Astrocyte (in vitro differentiated cells and primary cell): ENCODE measurements around the gene UCHL3. TPM values are rescaled to one million over a fixed set of nuclear protein-coding genes. Genes with fewer than 3 reads are reported as not detected.

Experiments
- DNase-seq: peaks from one replicate; pipeline ENCODE4 v3.0.0-alpha.2; 2010; ENCODE audit warnings: low read depth
- FAIRE-seq: peaks from 2 replicates; lab custom pipeline; 2011; peaks lifted over from hg19 to GRCh38; lab: Jason Lieb, UNC
- H2AFZ ChIP-seq: 2 replicates; pipeline ENCODE4 v1.6.0; 2012; ENCODE audit warnings: low read depth, low read length, inconsistent platforms
- H3K27ac ChIP-seq: 2 replicates; pipeline ENCODE4 v1.5.1; 2011; ENCODE audit warnings: low read depth, low read length, inconsistent platforms
- H3K27me3 ChIP-seq: 2 replicates; pipeline ENCODE4 v1.6.0; 2011; ENCODE audit warnings: low read length, inconsistent platforms; ENCODE audit not compliant: insufficient read depth
- H3K36me3 ChIP-seq: 2 replicates; pipeline ENCODE4 v1.5.1; 2011; ENCODE audit warnings: low read length, inconsistent platforms; ENCODE audit not compliant: insufficient read depth
- H3K4me1 ChIP-seq: 2 replicates; pipeline ENCODE4 v1.5.1; 2011; ENCODE audit warnings: low read length, inconsistent platforms; ENCODE audit not compliant: insufficient read depth
- H3K4me2 ChIP-seq: 2 replicates; pipeline ENCODE4 v1.6.0; 2012; ENCODE audit warnings: low read length, inconsistent platforms
- H3K4me3 ChIP-seq: 2 replicates; pipeline ENCODE4 v1.5.1; 2011; ENCODE audit warnings: low read depth, mild to moderate bottlenecking, low read length, inconsistent platforms; ENCODE audit not compliant: insufficient read depth
- H3K79me2 ChIP-seq: 2 replicates; pipeline ENCODE4 v1.6.0; 2012; ENCODE audit warnings: mild to moderate bottlenecking, low read length, inconsistent platforms; ENCODE audit not compliant: insufficient read depth
- H3K9ac ChIP-seq: 2 replicates; pipeline ENCODE4 v1.6.0; 2012; ENCODE audit warnings: mild to moderate bottlenecking, low read length, inconsistent platforms
- H3K9me3 ChIP-seq: 2 replicates; pipeline ENCODE4 v1.5.1; 2012; ENCODE audit warnings: low read depth, mild to moderate bottlenecking, low read length, inconsistent platforms; ENCODE audit not compliant: insufficient read depth
- H4K20me1 ChIP-seq: 2 replicates; pipeline ENCODE4 v1.6.0; 2012; ENCODE audit warnings: low read length, inconsistent platforms; ENCODE audit not compliant: insufficient read depth
- H3K27ac Mint-ChIP-seq: one replicate; pipeline ENCODE4 v1.8.0; 2021; ENCODE audit warnings: mild to moderate bottlenecking, mixed read lengths; ENCODE audit not compliant: unreplicated experiment
- H3K27me3 Mint-ChIP-seq: one replicate; pipeline ENCODE4 v1.8.0; 2021; ENCODE audit warnings: low read depth, mixed read lengths; ENCODE audit not compliant: unreplicated experiment
- H3K36me3 Mint-ChIP-seq: one replicate; pipeline ENCODE4 v1.8.0; 2021; ENCODE audit warnings: low read depth, mixed read lengths; ENCODE audit not compliant: unreplicated experiment
- H3K4me1 Mint-ChIP-seq: one replicate; pipeline ENCODE4 v1.8.0; 2021; ENCODE audit warnings: low read depth, mixed read lengths; ENCODE audit not compliant: unreplicated experiment
- H3K4me3 Mint-ChIP-seq: one replicate; pipeline ENCODE4 v1.8.0; 2021; ENCODE audit warnings: mild to moderate bottlenecking, moderate library complexity, mixed read lengths; ENCODE audit not compliant: unreplicated experiment
- H3K9me3 Mint-ChIP-seq: one replicate; pipeline ENCODE4 v1.8.0; 2021; ENCODE audit warnings: mild to moderate bottlenecking, mixed read lengths; ENCODE audit not compliant: unreplicated experiment
- CTCF ChIP-seq: IDR thresholded peaks from 2 replicates; pipeline ENCODE4 v1.5.1; 2011; ENCODE audit warnings: low read depth, mild to moderate bottlenecking, inconsistent platforms, low read length, moderate library complexity; ENCODE audit not compliant: insufficient read depth
- EZH2 ChIP-seq: IDR thresholded peaks from 2 replicates; pipeline ENCODE4 v1.6.1; 2012; ENCODE audit warnings: mild to moderate bottlenecking, low read length, inconsistent platforms; ENCODE audit not compliant: insufficient read depth
- total RNA-seq: library from RNA; stranded (reverse); gene quantifications from 2 replicates; pipeline ENCODE4 v1.2.1, GENCODE V29; 2021

The UCHL3 gene
- total RNA-seq, 1 donor from 2014 or later, result 59.2 TPM

- Histone ChIP-seq H3K9ac (no peak overlapping the region), H3K79me2 (no peaks in the 10 kb centered on the region), H3K27ac (no peak overlapping the region), H2AFZ (no peak overlapping the region), H3K4me3 (no peak overlapping the region), H3K4me2 (no peak overlapping the region), H3K9me3 (no peaks in the 10 kb centered on the region), H3K4me1 (no peaks in the 10 kb centered on the region), H3K36me3 (no peaks in the 10 kb centered on the region), H4K20me1 (no peaks in the 10 kb centered on the region), H3K27me3 (no peaks in the 10 kb centered on the region)
- no peak for TF ChIP-seq CTCF
- TF ChIP-seq EZH2, result no peak
- H3K27me3 Mint-ChIP-seq, result peaks cover 2% of the 10 kb centered on the region
- DNase-seq, result no peak
- FAIRE-seq, result no peak
- peaks cover 2% of the 10 kb centered on the region for H3K9me3 Mint-ChIP-seq
- H3K36me3 Mint-ChIP-seq, result no peaks in the 10 kb centered on the region
- no peak overlapping the region for H3K27ac Mint-ChIP-seq
- no peak overlapping the region for H3K4me3 Mint-ChIP-seq
- H3K4me1 Mint-ChIP-seq, result peaks cover 4% of the 10 kb centered on the region
Measured at GRCh38 chr13:75506018-75506417, 43.6 kb upstream of the UCHL3 start.

GRCh38 chr13:75507027-75508001 lies 42.3 kb upstream of the UCHL3 start:
- no peaks in the 10 kb centered on the region for H3K9me3 ChIP-seq
- no peaks in the 10 kb centered on the region for H3K36me3 ChIP-seq
- no peak overlapping the region for H3K4me3 Mint-ChIP-seq
- no peak overlapping the region for H2AFZ ChIP-seq
- DNase-seq (no peak), FAIRE-seq (no peak)
- no peak overlapping the region for H3K27ac ChIP-seq
- peaks cover 10% of the 10 kb centered on the region for H3K4me1 Mint-ChIP-seq
- H3K27me3 Mint-ChIP-seq, result peaks cover 2% of the 10 kb centered on the region
- H3K79me2 ChIP-seq, result no peaks in the 10 kb centered on the region
- no peak overlapping the region for H3K27ac Mint-ChIP-seq
- no peaks in the 10 kb centered on the region for H4K20me1 ChIP-seq
- H3K27me3 ChIP-seq, result no peaks in the 10 kb centered on the region
- no peak overlapping the region for H3K4me2 ChIP-seq
- H3K4me1 ChIP-seq, result no peaks in the 10 kb centered on the region
- no peak for TF ChIP-seq EZH2
- TF ChIP-seq CTCF, result no peak
- no peak overlapping the region for H3K9ac ChIP-seq
- no peak overlapping the region for H3K4me3 ChIP-seq
- peaks cover 2% of the 10 kb centered on the region for H3K9me3 Mint-ChIP-seq
- H3K36me3 Mint-ChIP-seq, result no peaks in the 10 kb centered on the region
